Left ventricle myocardium superior (tissue), 1 donor: ENCODE measurements around the gene TTN. TPM values are rescaled to one million over a fixed set of nuclear protein-coding genes. Genes with fewer than 3 reads are reported as not detected.
"Not testable (repeated sequence)": the region's sequence is repeated elsewhere in the genome, so short reads cannot be mapped to it uniquely, and the experiment has no call there.

Source experiments
- ATAC-seq: fragments of 200-7000 bp; cut with Tn5 transposase; one replicate; pipeline ENCODE4 v1.9.1; 2020; ENCODE audit warnings: mild to moderate bottlenecking, moderate library complexity
- DNase-seq: peaks from one replicate; pipeline ENCODE4 v3.0.0-alpha.2; 2020
- intact Hi-C: fragments of 100-400 bp; cut with micrococcal nuclease; formaldehyde crosslinking; loops from one replicate; pipeline ENCODE4 v1.11.0; 2022
- total RNA-seq: library from RNA; stranded (reverse); fragmentation: NEBNext Ultra II Directional; extraction: Animal tissue kit (Norgen Biotek cat#: 25700); gene quantifications from one replicate; pipeline ENCODE4 v1.2.1, GENCODE V29; 2021
- donor health status: DM: no; HTN: yes; CAD: no; lungs with severe emphysema.

The TTN gene
- total RNA-seq, 1 donor from 2014 or later: 3,610 TPM

DNA sequence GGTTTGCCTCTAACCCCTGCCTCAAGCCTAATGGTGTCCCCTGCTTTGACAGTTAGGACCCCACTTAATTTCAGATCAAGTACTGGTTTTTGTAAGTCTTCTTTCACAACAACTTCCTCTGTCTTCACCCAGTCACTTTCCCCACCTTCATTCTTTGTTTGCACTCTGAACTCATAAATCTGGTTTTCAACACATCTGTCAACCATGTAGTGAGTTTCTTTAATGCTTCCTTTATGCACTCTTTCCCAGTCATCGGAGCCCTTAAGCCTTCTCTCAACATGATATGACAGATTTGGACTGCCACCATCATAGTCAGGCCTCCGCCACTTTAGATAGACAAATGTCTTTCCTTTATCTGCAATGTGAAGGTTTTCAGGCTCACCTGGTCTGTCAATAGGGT lies 217.9 kb downstream of the TTN start:
- ATAC-seq (peak; percentile 1), DNase-seq (no peak)
- intact Hi-C loops: no loop called here

DNA sequence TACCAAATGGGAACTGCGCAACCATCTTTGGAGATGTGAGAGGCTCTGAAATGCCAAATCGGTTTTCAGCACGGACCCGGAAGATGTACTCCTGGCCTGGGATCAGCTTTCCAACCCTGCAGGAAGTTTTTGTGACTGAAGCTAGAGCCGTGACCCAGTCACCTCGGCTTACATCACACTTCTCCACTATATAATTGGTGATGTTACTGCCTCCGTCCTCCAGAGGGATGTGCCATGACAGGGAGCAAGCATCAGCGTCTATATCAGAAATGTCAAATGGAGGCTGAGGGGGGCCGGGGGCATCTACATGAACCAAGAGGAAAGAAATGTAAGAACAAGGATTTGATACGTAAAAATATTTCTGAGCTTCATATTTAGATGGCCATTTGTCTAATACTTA lies 222.6 kb downstream of the TTN start:
- no peak for DNase-seq
- intact Hi-C loops: no loop called here
- peak; percentile 5 for ATAC-seq

DNA sequence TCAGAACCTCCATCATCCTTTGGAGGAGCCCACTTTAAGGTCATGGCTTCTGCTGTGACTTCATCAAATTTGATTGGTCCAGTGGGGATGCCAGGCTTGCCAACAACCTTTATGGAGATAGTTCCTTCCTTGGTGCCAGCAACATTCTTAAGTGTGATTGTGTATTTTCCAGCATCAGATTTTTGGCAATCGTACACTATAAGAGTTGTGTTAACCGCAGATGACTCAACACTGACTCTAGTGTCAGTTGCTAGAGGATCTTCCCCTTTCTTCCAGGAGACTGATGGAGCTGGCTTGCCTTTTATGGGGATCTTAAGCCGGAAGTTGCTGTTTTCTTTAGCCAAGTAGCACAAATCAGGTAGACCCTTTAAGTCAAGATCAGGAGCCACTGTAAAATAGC lies 228.2 kb downstream of the TTN start:
- peak; percentile 4 for ATAC-seq
- intact Hi-C loops: no loop called here
- DNase-seq: no peak

DNA sequence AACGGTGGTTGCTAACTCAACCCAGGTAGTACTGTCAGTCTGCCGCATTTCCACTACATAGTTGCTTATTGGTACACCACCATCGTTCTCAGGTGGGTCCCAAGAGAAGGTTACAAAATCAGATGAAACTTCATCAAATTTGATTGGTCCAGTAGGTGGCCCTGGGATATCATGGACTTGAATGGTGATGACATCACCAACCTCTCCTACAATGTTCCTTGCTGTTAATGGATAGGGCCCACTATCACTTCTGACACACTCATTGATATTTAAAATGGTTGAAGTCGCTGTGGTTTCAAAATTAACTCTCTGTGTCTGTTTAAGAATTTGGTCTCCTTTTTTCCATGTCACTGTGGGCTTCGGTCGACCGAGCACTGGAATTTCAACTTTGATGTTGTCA lies 232.4 kb downstream of the TTN start:
- intact Hi-C loops: no loop called here
- ATAC-seq: peak; percentile 1
- no peak for DNase-seq

DNA sequence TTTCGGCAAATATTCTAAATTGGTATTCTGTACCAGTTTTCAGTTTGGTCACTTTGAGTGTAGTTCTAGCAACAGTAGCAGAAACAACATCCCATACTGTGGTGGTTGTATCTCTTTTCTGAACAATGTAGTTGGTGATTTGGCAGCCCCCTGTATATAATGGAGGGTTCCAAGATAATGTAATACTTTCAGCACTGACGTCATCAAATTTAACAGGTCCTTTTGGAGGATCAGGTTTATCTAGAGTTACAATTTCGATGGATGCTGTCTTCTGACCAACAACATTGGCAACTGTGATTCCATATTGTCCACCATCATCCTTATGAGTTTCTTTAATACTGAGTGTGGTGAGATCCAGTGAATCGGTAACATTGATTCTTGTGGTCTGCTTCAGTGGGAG lies 239.0 kb downstream of the TTN start:
- ATAC-seq: no peak
- no peak for DNase-seq
- intact Hi-C loops: no loop called here

DNA sequence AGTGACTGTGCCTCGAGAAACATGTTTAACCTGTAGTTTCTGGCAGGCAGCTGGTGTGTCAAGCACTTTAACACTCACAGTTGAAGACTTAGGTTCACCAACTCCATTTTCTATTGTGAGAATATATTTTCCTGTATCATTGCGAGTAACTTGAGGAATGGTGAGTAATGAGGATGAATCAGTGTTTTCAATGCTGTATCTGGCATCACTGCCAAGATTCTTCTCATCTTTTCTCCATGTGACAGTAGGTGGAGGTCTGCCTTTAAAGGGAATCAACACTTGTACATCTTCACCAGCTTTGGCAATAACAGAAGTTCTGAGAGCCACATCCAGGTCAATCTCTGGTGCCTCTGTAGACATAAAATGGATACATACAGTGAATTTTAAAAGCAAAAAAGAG lies 254.2 kb downstream of the TTN start:
- peak; percentile 4 for ATAC-seq

DNA sequence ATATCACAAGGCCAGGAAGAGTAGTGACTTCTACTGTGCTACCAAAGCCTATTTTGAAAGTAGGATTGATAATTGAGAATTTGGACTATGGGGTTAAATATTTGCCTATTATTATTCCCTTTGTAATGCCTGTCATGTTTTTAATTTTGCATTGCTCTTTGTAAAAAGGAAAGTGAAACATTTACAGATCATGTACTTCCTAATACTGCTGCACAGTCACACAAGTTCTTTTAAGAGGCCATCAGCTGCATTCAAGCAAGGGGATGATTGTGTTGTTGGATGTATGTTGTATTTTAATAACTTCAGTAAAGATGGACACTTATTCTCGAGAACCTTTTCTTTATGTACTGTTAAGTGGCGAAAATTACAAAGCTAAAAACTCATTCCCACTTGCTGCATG lies 256.9 kb downstream of the TTN start:
- intact Hi-C loops: no loop called here
- DNase-seq (no peak), ATAC-seq (no peak)

More for the DNA sequence above, 254.2 kb downstream of the TTN start:
- intact Hi-C loops: no loop called here
- DNase-seq: no peak

DNA sequence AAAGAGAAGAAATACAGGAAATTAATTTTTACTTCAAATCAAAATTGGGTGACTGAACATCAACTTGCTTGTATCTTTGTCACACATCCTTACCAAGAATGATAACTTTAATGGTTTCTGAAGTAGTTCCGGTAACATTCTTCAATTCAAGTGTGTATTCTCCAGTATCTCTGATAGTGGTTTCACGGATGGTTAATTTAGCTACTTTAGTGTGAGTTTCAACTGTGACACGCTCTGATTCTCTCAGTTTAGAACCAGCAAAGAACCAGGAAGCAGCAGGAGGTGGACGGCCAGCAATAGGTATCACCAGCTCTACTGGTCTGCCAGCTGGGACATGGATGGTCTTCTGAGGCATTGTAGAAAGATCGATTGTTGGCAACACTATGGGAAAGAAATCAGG lies 264.7 kb downstream of the TTN start:
- DNase-seq: no peak
- ATAC-seq: no peak
- intact Hi-C loops: no loop called here

DNA sequence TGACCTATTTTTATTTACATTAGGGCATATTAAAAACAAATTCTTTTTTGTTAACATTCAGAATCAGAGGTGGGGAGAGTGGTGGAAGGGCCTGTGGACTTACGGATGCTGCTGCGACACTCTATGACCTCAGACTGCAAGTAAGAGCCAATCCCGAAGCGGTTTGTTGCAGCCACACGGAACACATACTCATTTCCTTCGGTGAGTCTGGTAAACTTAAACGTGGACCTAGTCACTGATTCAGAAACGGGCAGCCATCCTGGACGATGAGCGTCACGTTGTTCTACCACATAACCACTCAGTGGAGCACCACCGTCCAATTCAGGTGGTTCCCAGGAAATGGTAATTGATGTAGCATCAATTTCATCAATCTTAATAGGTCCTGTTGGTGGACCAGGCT lies 265.1 kb downstream of the TTN start:
- ATAC-seq (no peak), DNase-seq (no peak)
- intact Hi-C loops: no loop called here

DNA sequence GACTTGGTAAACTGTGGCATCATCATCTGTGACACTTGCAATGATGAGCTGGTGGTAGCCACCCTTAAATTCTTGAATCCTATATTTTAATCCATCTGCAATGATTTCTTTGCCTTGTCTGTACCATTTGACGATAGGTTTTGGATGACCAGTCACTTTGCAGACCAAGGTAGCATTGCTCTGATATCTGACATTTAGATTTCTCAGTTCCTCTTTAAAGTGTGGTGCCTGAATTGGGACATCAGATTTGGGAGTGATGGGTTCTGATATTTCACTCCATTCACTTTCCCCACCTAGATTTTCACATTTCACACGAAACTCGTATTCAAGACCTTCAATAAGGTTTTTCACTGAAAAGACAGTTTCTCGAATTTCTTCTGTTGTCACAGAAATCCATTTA lies 271.2 kb downstream of the TTN start:
- DNase-seq: no peak
- intact Hi-C loops: no loop called here
- ATAC-seq: no peak

DNA sequence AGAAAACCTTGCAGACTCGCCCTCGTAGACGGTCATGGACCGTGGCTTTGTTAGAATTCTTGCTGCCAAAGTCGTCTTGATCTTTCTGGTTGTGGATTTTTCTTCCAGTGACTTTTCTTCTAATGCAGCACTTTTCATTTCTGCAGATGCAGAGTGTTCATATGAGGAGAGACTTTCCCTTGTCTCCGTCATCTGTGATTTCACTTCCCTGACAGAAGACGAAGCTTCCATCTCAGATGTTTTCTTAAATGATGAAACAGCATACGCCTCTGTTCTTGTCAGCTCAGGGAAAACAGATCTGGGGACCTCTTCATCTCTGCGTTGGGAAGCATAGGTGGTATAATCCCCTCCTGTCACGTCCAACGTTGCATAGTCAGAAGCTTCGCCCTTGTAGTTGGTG lies 276.1 kb downstream of the TTN start:
- intact Hi-C loops: no loop called here
- peak; percentile 6 for ATAC-seq

DNA sequence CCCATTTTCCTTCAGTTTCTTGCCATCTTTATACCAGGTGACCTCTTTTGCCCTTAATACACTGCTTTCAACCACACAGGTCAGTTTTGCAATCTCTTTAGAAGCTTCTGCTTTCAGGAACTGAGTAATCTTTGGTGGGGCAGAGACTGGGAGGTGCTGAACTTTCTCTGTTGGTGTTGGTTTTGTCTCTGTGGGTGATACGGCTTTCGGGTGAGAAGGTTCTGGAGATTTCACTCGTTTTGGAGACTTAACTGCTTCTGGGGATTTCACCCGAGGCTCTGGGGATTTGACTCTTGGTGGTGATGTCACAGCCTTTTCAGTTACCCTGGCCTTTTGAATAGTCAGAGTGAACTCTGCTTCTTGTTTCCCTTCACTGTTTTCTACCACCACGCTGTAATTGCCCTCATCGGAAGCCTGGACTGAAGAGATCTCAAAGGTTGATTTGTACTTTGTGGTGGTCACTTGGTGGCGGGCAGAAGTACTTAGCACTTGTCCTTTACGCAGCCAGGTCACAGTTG lies 276.5 kb downstream of the TTN start:
- intact Hi-C loops: no loop called here
- no peak for DNase-seq
- ATAC-seq: no peak

More for the DNA sequence above, 276.1 kb downstream of the TTN start:
- DNase-seq: no peak

DNA sequence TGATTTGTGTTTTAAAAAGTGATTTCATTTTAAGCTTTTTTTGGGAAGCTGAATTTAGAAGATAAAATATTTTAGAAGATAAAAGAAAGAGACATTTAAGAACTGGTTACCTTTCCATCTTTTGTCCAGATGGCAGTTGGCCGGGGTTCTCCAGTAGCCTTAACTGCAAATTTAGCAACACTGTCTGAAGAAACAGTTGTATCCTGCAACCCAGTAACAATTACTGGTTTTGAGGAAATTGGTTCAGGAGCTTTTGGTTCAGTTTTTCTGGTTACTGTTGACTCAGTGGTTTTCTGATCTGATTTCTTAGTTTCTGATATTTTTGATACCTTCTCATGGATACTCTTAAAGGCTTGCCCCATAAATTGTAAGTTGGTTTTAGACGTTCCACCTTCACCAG lies 277.1 kb downstream of the TTN start:
- DNase-seq (no peak), ATAC-seq (no peak)
- intact Hi-C loops: no loop called here

DNA sequence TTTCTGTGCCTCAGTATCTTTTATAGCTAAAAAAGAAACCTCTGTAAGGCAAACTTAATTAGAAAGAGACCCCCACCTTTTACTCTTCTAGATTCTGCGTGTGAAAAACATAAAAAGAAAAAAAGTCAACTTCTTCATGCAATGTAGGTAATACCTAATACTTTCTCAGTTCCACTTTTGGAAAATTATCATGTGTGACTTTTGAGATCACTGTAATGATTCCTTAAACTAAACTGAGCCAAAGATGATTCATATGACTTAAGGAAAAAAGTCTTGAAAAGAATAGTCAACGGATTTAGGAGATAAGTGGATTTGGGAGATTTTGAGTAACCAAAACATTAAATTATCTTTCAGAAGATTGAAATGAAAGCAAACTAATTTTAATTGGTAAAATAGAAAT lies 278.0 kb downstream of the TTN start:
- ATAC-seq: no peak
- intact Hi-C loops: no loop called here

DNA sequence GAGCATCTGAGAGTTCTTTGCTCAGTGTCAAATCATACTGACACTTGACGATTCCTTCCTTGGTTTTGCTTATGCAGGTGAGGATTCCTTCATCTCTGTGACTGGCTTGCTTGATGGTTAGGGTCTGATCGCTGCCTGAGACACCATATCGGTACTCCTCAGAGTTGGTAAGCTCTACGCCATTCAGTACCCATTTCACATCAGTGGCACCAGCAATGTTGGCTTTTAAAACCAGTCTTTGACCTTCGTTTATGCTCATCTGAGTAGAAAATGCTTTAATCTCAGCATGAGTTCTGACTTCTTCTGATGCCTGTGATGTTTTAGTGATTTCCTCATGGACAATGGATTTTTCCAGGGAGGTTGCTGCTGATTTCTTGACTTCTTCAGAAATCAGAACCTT lies 278.6 kb downstream of the TTN start:
- DNase-seq: no peak
- no peak for ATAC-seq
- intact Hi-C loops: no loop called here

More for the DNA sequence above, 278.0 kb downstream of the TTN start:
- DNase-seq: no peak

DNA sequence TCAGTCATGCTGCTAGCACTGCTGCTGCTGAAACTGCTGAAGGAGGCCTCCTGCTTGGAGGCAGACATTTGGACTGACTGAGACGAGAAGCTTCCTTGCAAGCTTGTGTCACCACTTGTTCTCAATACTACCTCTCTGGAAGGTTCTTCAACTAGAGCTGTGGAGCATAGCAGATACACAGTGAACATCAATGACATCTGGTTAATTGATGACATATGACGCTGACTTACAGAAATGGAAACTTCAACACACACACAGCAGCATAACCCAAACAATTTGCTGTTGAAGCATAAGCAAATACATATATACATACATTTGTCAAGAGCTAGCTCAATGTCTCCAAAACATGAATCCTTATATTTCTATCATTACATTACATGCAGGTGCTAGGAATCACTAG lies 279.6 kb downstream of the TTN start:
- intact Hi-C loops: no loop called here
- ATAC-seq: no peak
- no peak for DNase-seq

DNA sequence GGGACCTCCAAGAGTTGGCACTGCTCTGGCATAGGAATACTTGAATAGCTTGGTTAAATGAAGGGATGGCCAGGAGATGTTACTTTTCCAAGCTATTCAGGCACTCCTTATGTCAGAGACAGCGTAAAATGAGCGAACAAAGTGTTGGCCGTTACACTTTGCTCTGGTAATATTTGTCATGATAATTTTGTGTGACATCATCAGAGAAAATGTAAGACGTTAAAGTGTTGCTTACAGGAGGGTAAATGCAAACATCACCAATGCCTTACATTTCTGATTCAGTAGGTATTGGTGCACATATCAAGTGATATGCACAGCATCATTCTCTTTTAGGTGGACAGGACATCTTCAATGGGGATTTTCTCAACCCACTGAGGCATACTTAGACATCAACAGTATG lies 281.0 kb downstream of the TTN start:
- intact Hi-C loops: no loop called here
- ATAC-seq (no peak), DNase-seq (no peak)

DNA sequence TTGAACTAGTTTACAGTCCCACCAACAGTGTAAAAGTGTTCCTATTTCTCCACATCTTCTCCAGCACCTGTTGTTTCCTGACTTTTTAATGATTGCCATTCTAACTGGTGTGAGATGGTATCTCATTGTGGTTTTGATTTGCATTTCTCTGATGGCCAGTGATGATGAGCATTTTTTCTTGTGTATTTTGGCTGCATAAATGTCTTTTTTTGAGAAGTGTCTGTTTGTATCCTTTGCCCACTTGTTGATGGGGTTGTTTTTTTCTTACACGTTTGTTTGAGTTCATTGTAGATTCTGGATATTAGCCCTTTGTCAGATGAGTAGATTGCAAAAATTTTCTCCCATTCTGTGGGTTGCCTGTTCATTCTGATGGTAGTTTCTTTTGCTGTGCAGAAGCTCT lies 281.8 kb downstream of the TTN start:
- intact Hi-C loops, ATAC-seq: not testable (repeated sequence)

DNA sequence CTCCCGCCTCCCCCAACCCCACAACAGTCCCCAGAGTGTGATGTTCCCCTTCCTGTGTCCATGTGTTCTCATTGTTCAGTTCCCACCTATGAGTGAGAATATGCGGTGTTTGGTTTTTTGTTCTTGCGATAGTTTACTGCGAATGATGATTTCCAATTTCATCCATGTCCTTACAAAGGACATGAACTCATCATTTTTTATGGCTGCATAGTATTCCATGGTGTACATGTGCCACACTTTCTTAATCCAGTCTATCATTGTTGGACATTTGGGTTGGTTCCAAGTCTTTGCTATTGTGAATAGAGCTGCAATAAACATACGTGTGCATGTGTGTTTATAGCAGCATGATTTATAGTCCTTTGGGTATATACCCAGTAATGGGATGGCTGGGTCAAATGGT lies 282.2 kb downstream of the TTN start:
- DNase-seq, intact Hi-C loops, ATAC-seq: not testable (repeated sequence)

More for the DNA sequence above, 281.8 kb downstream of the TTN start:
- not testable (repeated sequence) for DNase-seq

DNA sequence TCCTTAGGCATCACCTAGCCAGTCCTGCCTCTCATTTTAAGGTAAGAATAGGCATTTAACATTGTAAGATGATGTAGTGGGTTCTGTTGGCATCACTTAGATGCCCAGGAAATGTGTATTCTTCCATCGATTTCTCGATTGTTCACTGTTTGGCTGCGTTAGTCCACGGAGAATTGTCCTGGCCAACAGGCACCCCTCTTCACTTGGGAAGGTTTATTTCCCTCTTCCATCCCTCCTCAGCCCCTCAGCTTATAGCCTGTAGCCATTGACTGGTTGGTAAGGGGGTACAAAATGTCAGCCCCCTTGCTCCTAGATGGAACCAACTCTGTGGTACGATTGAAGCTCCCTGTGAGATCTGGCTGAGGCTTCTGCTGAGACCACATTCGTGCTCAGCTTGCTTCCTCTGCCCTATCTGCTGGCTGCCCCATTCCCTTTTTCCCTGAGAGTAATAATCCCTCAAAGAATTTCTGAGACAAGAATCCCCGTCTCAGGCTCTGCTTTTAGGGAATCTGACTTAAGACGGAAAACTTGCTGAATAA lies 283.6 kb downstream of the TTN start:
- peak; percentile 36 for ATAC-seq
- no peak for DNase-seq
- intact Hi-C loops: no loop called here

DNA sequence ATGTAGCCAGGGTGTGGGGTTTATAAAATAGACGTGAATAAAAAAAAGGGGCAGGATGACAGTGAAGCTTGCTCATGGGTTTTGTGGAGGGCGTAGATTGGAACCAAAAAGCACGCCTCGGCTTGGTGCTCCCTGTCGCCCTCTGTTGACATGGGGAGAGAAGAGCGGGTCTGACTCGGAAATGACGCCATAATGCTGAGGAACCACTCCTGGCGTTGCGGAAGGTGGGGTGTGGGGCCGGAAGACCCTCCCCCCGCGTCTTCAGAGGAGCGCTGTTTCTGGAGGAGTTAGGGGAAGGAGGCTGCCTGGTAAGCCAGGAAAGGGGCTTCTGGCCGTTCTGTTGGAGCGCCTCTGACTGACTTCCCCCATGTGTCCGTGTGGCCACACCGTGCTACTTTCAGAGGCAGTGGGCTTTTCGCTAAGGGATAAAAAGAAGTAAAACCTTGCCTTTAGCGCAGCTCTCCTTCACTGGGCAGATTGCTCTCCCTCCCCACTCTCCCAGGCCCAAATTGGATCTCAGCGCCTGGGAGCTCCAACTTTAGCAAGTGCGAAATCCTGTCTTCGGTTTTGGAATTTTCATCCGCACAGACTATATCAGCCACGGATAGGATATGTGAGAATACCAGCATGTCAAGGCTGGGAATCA lies 284.1 kb downstream of the TTN start:
- ATAC-seq (peak; percentile 81), DNase-seq (peak; percentile 83)
- intact Hi-C loops: no loop called here
